Measurements from ENCODE around the gene CCDC13.

The CCDC13 gene

DNA sequence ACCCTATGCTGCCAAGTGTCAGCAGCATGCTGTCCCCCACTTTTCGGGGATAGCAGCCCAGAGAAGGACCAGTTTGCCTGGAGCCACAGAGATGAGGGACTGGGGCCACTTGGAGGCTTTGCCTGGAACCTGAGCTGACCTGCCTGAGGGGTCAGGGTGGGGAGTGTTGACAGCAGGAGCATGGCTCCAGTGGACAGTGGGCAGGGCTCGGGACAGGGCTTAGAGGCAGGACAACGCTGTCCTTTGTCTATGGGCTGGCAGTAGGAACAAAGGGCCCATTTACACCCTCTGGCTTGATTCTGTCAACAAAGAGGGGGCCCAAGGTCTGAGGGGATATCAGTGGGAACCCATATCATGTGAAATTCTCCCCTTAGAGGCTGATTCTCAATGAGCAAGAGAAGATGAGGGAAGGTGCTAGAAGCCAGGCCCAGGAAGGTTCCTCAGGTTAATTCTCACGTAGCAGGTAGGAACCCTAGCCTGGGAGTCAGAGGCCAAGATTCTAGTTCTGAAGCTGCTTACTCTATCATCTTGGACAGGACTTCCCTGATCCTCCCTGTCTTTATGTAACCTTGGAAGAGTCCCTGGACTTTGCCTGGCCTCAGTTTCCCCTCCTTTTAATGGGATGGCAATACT lies 40.7 kb downstream of the CCDC13 start:
- DNase-seq: no peak

DNA sequence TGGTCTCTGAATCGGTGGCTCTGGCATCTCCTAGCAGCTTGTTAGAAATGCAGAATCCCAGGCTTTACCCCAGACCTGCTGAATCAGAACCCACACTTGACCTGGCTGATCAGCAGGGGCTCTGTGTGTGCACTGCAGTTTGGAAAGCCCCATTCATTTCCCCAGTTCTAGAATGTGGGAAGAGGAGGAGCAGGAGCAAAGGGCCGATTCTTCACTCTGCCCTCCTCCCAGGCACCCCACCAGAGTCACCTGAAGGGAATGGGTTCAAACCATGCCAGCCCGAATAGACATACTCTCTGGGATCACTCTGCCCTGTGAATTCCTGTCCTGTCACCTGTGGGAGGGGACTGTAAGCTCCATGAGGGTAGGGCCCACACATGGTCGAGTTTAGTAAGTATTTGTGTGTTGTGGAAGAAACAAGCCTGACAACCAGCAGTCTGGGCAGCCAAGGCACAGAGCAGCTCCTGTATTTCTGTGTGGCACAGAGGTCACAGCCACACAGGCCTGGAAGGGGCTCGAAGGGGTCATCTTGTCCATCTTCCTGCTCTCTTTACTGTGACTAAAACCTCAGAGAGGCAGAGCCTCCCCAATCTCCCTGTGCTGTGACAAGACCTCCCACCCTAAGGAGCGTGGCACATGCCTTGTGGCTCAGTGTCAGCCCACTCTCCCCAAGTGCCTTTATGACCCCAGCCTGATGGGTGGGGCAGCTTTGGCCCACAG lies 41.4 kb downstream of the CCDC13 start:
- DNase-seq: no peak

DNA sequence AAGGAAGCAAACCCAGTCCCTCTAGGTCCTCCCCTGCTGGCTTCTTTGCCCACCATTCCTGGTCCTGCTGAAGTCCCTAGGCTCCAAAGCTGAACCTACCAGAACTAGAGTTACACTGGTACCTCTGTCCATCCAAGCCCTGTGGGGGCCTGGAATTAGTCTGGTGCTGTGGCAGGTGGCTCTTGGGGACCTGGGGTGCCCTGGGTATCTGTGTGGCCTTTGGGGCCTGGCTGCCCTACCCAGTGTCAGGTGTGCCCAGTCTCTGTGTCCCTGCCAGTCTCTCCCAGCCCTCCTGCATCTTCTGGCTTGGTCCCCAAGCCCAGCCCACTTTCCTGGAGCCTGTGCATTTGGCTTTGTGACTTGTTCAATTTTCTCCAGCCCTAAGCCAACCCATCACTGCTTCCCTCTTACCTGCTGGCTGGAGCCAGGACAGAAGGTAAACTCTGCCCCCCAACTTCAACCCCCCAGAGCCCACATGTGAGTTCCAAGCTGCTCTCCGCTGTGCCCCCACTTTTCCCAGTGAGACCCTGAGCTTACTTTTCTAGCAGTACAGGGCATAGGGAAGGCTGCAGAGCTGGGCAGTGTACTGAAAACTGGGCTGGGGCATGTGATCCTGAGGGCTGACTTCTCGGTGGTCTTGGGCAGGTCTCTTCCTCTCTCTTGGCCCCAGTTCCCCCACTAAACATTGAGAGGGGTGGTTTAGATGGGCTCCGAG lies 42.2 kb downstream of the CCDC13 start:
- DNase-seq: no peak

DNA sequence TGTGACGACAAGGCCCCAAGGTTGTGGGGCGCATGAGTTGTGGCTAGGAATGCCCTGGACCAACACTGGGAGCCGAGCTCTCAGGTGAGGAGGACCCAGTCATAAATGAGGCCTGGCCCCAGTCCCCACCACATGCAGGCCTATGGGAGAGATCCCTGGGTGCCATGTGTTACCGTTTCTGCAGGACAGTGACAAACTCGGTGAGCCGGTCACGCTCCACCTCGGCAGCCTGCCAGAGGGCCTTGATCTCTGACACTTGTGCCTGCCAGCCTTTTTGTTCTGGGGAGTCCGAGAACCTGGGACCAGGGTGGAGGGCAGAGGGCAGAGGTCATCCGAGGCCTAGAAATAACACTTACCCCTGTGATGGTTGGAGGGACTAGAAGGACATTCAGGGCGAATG lies 42.8 kb downstream of the CCDC13 start:
- DNase-seq: no peak

- no peak for DNase-seq
Observed at GRCh38 chr3:42729404-42730145, 43.5 kb downstream of the CCDC13 start.

GRCh38 chr3:42728668-42729364 lies 44.2 kb downstream of the CCDC13 start:
- DNase-seq: no peak

DNA sequence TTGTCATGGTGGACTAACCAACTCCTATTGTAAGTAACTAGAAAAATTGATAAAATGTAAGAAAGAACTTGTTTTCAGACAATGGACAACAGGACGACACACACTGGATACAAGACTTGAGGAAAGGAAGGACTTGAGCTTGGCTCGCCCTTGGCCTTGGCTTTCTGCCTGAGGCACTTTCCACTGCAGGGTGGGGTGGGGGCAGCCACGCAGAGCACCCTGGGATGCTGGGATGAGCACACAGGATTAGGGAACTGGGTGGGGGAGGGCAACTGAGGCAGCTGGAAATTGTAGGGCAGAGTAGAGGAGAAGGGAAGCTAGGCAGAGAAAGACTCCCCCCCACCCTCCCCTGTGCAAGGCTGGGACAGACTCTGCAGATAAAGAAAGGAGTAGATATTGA lies 45.0 kb downstream of the CCDC13 start:
- no peak for DNase-seq

- no peak for DNase-seq
Observed at GRCh38 chr3:42725454-42725853, 47.6 kb downstream of the CCDC13 start.

DNA sequence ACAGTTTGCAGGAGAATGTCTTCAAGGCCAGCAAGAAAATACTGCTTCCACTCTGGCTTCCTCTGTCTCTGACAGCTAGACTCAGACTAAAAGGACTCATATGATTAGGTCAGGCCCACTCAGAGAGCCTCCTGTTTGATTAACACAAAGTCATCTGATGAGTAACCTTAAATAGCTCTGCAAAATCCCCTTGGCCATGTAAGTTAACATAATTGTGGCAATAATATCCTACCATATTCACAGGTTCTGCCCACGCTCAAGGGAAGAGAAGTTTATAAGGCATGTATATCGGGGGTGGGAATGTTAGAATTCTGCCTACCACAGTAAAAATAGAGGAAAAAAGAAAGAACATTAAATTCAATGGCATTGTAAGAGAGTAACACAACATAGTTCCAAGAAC lies 49.8 kb downstream of the CCDC13 start:
- no peak for DNase-seq
